ENCODE results near the gene QRFPR.

DNA sequence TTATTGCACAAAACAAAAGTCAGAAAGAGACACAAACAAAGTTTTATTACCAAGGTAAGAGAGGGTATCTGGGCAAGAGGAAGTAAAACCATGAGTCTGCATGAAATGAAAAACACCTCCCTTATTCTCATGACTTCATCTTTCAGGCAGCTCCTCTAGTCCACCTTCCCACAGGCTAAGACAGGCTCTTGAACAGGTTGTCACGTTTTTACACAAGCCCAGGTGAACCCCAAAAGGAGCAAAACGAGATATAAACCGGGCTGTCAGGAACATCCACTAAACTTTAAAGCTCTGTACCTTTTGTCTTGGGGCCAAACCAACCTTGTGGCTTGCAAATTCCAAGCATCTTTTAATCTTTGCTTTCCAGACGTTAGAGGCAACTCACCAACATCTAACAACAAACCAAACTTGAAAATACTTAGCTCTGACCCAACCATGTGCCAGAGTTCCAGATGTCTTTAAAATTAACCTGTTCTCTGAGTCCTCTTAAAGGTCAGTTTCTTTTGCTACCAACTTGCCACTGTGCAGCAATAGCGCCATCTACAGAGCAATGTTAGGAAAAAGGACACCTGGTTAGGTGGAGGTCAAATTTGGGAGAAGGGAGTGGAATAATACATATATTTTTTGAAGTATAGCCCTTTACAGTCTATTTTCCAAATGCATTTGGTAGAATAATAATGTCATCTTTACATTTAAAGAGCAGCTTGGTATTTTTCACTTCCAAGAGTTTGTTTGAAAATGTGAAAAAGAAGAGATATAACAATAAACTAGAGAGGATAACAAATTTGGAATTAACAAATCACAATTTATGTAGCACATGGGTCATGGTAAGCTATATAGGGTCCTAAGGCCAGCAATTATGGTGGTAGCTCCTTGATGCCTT is 73.1 kb downstream of the QRFPR start:
- TF ChIP-seq, protein P1, sequence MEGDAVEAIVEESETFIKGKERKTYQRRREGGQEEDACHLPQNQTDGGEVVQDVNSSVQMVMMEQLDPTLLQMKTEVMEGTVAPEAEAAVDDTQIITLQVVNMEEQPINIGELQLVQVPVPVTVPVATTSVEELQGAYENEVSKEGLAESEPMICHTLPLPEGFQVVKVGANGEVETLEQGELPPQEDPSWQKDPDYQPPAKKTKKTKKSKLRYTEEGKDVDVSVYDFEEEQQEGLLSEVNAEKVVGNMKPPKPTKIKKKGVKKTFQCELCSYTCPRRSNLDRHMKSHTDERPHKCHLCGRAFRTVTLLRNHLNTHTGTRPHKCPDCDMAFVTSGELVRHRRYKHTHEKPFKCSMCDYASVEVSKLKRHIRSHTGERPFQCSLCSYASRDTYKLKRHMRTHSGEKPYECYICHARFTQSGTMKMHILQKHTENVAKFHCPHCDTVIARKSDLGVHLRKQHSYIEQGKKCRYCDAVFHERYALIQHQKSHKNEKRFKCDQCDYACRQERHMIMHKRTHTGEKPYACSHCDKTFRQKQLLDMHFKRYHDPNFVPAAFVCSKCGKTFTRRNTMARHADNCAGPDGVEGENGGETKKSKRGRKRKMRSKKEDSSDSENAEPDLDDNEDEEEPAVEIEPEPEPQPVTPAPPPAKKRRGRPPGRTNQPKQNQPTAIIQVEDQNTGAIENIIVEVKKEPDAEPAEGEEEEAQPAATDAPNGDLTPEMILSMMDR (conservative IDR thresholded peaks at IDR 0.05), result peak; percentile 72
- no peak for TF ChIP-seq ZFX (IDR thresholded peaks at IDR 0.05)

Measured in C4-2B (cell line).